K562 (cell line): ENCODE results near the gene G6PC2. TPM values are rescaled to one million over a fixed set of nuclear protein-coding genes. Genes with fewer than 3 reads are reported as not detected.

Experiments
- HDAC2 ChIP-seq: fragments of 450-650 bp; IDR thresholded peaks from 2 replicates; pipeline ENCODE4 v1.6.1; 2016; ENCODE audit warnings: mild to moderate bottlenecking
- JUND ChIP-seq, 2 experiments: IDR thresholded peaks; 2 replicates in 1 of 2; 3 replicates in 1 of 2; pipeline ENCODE4 v1.6.1; 2011; ENCODE audit warnings: borderline replicate concordance in 2 of 2, low read depth in 2 of 2, low read length in 2 of 2, improper control_type of control experiment in 1 of 2, missing biosample characterization in 1 of 2, missing genetic modification characterization in 1 of 2, missing genetic modification reagents in 1 of 2
- L3MBTL2 ChIP-seq: fragments of 450-650 bp; IDR thresholded peaks from 2 replicates; pipeline ENCODE4 v1.6.1; 2016; ENCODE audit warnings: mild to moderate bottlenecking, moderate library complexity
- MTA3 ChIP-seq: fragments of 450-650 bp; formaldehyde crosslinking; IDR thresholded peaks from 2 replicates; pipeline ENCODE4 v1.6.1; 2017; ENCODE audit warnings: mild to moderate bottlenecking, borderline replicate concordance
- MTF1 ChIP-seq: fragments of 250-450 bp; sonication (Bioruptor Pico); IDR thresholded peaks from 2 replicates; pipeline ENCODE4 v1.9.0; 2021; ENCODE audit warnings: moderate library complexity, mild to moderate bottlenecking, inconsistent platforms, borderline replicate concordance
- NR2C1 ChIP-seq, 2 experiments: fragments of 450-650 bp; IDR thresholded peaks; 2 replicates each; pipeline ENCODE4 v1.6.1; 2017; ENCODE audit warnings: mild to moderate bottlenecking in 2 of 2, antibody characterized with exemption in 1 of 2, inconsistent platforms in 1 of 2, missing compliant biosample characterization in 1 of 2, missing genetic modification characterization in 1 of 2
- NR2C2 ChIP-seq, 2 experiments: fragments of 200-800 bp in 1 of 2; sonication (Bioruptor generic) in 1 of 2; sonication (generic) in 1 of 2; formaldehyde crosslinking in 1 of 2; IDR thresholded peaks; 2 replicates each; pipeline versions ENCODE4 v1.6.1 to v1.8.0; 2016 to 2022; ENCODE audit warnings: mild to moderate bottlenecking in 1 of 2, missing compliant biosample characterization in 1 of 2, missing genetic modification characterization in 1 of 2, missing genetic modification reagents in 1 of 2
- SIN3B ChIP-seq: fragments of 450-650 bp; IDR thresholded peaks from 2 replicates; pipeline ENCODE4 v1.6.1; 2017; ENCODE audit warnings: low read depth, mild to moderate bottlenecking, moderate library complexity
- ZBTB40 ChIP-seq, 2 experiments: fragments of 450-650 bp in 1 of 2; sonication (generic) in 1 of 2; formaldehyde crosslinking in 1 of 2; IDR thresholded peaks; 2 replicates each; pipeline versions ENCODE4 v1.7.1 to v1.9.0; 2016 to 2022; ENCODE audit warnings: inconsistent platforms in 1 of 2, mild to moderate bottlenecking in 1 of 2, missing genetic modification reagents in 1 of 2
- ZHX1 ChIP-seq: fragments of 150-350 bp; conservative IDR thresholded peaks from 2 replicates; pipeline ENCODE4 v1.6.1; 2014; ENCODE audit warnings: low read length
- ZNF197 ChIP-seq: fragments of 200-800 bp; sonication (Bioruptor generic); IDR thresholded peaks from 2 replicates; pipeline ENCODE4 v1.6.1; 2016; ENCODE audit warnings: low read depth, missing genetic modification characterization, missing compliant biosample characterization
- polyA plus RNA-seq, 8 experiments: library from polyadenylated mRNA; depleted of rRNA in 4 of 8; stranded (reverse) in 5 of 8; unstranded in 3 of 8; fragments of >200 nt; fragmentation: Nextera tagmentation in 2 of 8; fragmentation: Illumina TruSeq in 1 of 8; extraction: Ambion mirVana in 2 of 8; extraction: Trizol in 1 of 8; gene quantifications; 2 replicates each; pipeline versions ENCODE4 v1.2.1 to v1.2.3, GENCODE V29; 2011 to 2014; ENCODE audit warnings: inconsistent platforms in 1 of 8, missing spikeins in 1 of 8
- total RNA-seq, 7 experiments: library from RNA; depleted of rRNA in 6 of 7; stranded (reverse); fragments of >200 nt in 6 of 7; fragmentation: Illumina TruSeq in 2 of 7; extraction: Trizol in 2 of 7; gene quantifications; 2 replicates each; pipeline versions ENCODE4 v1.2.1 to v1.2.3, GENCODE V29; 2011 to 2021; ENCODE audit warnings: low replicate concordance in 1 of 7

G6PC2 gene
- total and polyA plus RNA-seq, 9 of the 15 experiments (the other 6 are each of a cell fraction or from before 2014, with no cell fraction given): 0.03 to 0.15 TPM; not detected in 7

- TF ChIP-seq ZBTB40 (IDR thresholded peaks at IDR 0.05): peak; percentile 87
- TF ChIP-seq ZBTB40 (CRISPR knock-in tag; IDR thresholded peaks at IDR 0.05): no peak
- 0 out of 2 replicates have a peak, but pooled peaks have one; percentile 49 for TF ChIP-seq ZHX1
- TF ChIP-seq NR2C1 (IDR thresholded peaks at IDR 0.05): peak; percentile 88
- peak; percentile 94 for TF ChIP-seq NR2C1 (tag; IDR thresholded peaks at IDR 0.05)
- TF ChIP-seq NR2C2 (CRISPR knock-in tag; IDR thresholded peaks at IDR 0.05): peak; percentile 76; the same call in 1 of the 2 replicates
- peak; percentile 96 for TF ChIP-seq NR2C2 (tag; IDR thresholded peaks at IDR 0.05)
- TF ChIP-seq MTA3: peak; percentile 79
- TF ChIP-seq SIN3B: peak; percentile 87
- TF ChIP-seq L3MBTL2: peak; percentile 69
- no peak for TF ChIP-seq MTF1 (CRISPR knock-in tag)
- peak; percentile 28; the same call in 1 of the 2 replicates for TF ChIP-seq ZNF197 (CRISPR knock-in tag)
- peak; percentile 17; the same call in 1 of the 2 replicates for TF ChIP-seq JUND (IDR thresholded peaks at IDR 0.05; ENCODE audit: borderline replicate concordance, low read depth, low read length)
- no peak for TF ChIP-seq JUND (tag; IDR thresholded peaks at IDR 0.05; ENCODE audit: borderline replicate concordance, low read depth, low read length)
- TF ChIP-seq HDAC2: peak; percentile 83; the same call in 1 of the 2 replicates
These were observed 10.9 kb upstream of the G6PC2 start, which contains the start of gene SPC25 (continued) for GRCh38 chr2:168890006-168890782.
